ENCODE measurements around the gene NYNRIN. TPM values are rescaled to one million over a fixed set of nuclear protein-coding genes. Genes with fewer than 3 reads are reported as not detected.

The NYNRIN gene
- total and polyA plus RNA-seq, 2 of the 4 experiments (the other 2 are of a cell fraction): 2.2 to 5.4 TPM

DNA sequence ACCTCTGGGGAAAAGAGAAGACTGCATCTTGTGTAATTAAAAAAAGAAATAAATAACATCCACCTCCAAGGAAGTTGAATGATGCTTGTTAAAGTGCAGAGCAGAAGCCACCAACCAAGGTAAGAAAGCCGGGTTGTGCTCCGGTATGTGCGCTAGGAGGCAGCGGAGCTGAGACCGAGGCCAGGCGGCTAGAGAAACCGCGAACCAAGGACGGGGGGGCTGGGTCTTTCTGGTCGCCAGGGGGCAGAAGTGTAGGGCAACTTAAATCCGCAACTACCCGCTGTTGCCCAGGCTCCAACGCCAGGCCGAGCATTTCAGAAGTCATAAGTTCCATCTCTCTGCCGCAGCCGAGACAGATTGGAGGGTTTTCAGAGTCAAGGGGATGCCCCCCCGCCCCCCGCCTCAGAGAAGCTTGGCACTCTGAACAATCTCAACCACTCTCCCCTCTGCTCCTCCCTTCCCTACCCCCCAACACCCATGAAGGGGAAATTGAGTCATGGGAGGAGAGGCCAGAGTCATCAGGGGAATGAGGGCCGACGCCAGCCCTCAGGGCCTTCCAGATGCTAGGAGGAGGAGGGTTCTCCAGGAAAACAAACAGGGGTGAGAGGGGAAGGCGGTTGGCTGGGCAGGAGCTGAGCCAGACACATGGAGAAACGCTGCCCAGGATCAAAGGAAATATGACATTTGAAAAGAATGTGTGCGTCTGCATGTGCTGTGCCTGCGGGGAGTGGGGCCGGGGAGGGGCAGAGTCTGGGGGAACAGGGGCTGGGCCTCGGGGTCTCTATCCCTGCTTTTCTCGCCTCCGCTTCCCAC lies 33.0 kb upstream of the NYNRIN start:
- ATAC-seq (ENCODE audit: low read depth): peak; percentile 24
- Histone ChIP-seq H4K8ac (ENCODE audit: low read depth in 2 of 2, low read length in 2 of 2) (peak overlapping the region; percentile 92 to 98; a peak in 3 of 4 replicates), H3K27ac (ENCODE audit: insufficient read depth, low read length) (peak overlapping the region; percentile 98), H3K23ac (ENCODE audit: low read depth, low read length) (peak overlapping the region; percentile 39), H2BK15ac (ENCODE audit: low read depth, low read length) (peak overlapping the region; percentile 55; the same call in 1 of the 3 replicates), H4K91ac (ENCODE audit: insufficient read depth, low read depth, low read length) (peak overlapping the region; percentile 91), H2AFZ (replicated peaks; ENCODE audit: low read length, poor library complexity) (peak overlapping the region; percentile 89), H3K9ac (ENCODE audit: low read depth, low read length) (peak overlapping the region; percentile 89), H3K4me2 (ENCODE audit: low read depth, low read length) (peak overlapping the region; percentile 80), H2AK9ac (replicated peaks; ENCODE audit: low read depth, low read length, poor library complexity) (peak overlapping the region; percentile 86), H3K56ac (ENCODE audit: extremely low read depth, insufficient read depth, low read length) (peak overlapping the region; percentile 90), H3K18ac (ENCODE audit: low read depth, low read length) (peak overlapping the region; percentile 95), H3K9me3 (ENCODE audit: control insufficient read depth, insufficient read depth, low read length) (no peaks in the 10 kb centered on the region), H4K20me1 (ENCODE audit: insufficient read depth, low read length) (peaks cover 4% of the 10 kb centered on the region), H4K5ac (ENCODE audit: low read depth, low read length) (peak overlapping the region; percentile 73), H2BK20ac (ENCODE audit: low read depth, low read length) (0 out of 2 replicates have a peak overlapping the region, but pooled peaks have one; percentile 14), H3K79me1 (ENCODE audit: low read depth in 1 of 2, low read length in 2 of 2) (peaks cover 3 to 23% of the 10 kb centered on the region in 2 experiments; a peak in 3 of 4 replicates), H3K4me3 (ENCODE audit: insufficient read depth, low read depth, low read length) (peak overlapping the region; percentile 26), H3K14ac (replicated peaks; ENCODE audit: low read depth, low read length) (peak overlapping the region; percentile 62; the same call in 1 of the 2 replicates), H2BK120ac (ENCODE audit: low read depth, low read length) (peak overlapping the region; percentile 83), H3K9me1 (ENCODE audit: insufficient read depth, low read length) (peaks cover 8% of the 10 kb centered on the region; the same call in 1 of the 2 replicates), H3K36me3 (ENCODE audit: control insufficient read depth, insufficient read depth, low read length) (peaks cover 6% of the 10 kb centered on the region; the same call in 1 of the 2 replicates), H3K4me1 (ENCODE audit: control insufficient read depth, insufficient read depth, low read length) (peaks cover 11% of the 10 kb centered on the region), H3K4ac (ENCODE audit: low read depth, low read length) (peak overlapping the region; percentile 97), H3K27me3 (ENCODE audit: control insufficient read depth, insufficient read depth, low read length) (no peaks in the 10 kb centered on the region), H2AK5ac (ENCODE audit: low read depth, low read length) (peak overlapping the region; percentile 93), H2BK5ac (ENCODE audit: low read depth, low read length, poor library complexity, severe bottlenecking) (peak overlapping the region; percentile 95)
- ChIA-PET POLR2A (ENCODE audit: unreplicated experiment) (interaction anchor here (0.6 to 1.6 kb wide), 5 partner anchors 54 to 76 kb away, joined by 3 to 7 read pairs (median 6); partner anchors contain the start of gene KHNYN), CTCF (interaction anchor here (0.6 to 2.3 kb wide), 16 partner anchors 17 to 1401 kb away, joined by 3 to 30 read pairs (median 4); partner anchors contain the start of gene SDR39U1)
- BruUV-seq (replicated peaks): no TSS peak
- intact Hi-C loops (cut with micrococcal nuclease): loop anchor here (1.0 to 2.0 kb wide), 6 partner anchors 12 to 70 kb away; partner anchors contain the start of gene NYNRIN
- dilution Hi-C loops (cut with HindIII; ENCODE audit: low sequenced_read_pairs, unreplicated experiment): no loop called here
- DNase-seq: peak; percentile 88
- WGBS, 2 experiments (ENCODE audit: extremely low coverage in 2 of 2, insufficient read length in 1 of 2): 7% methylated on average over 4 of the region's 28 CpGs; no CpG with 5 or more reads in 1 of the 2 experiments
- in situ Hi-C loops (cut with MboI; ENCODE audit: low sequenced_read_pairs): loop anchor here (10.0 kb wide), 1 partner anchor 69 kb away; no protein-coding TSS in a partner anchor
- TF ChIP-seq FOS (IDR thresholded peaks at IDR 0.05; ENCODE audit: low read depth, low read length): peak; percentile 3; the same call in 1 of the 2 replicates
- peak; percentile 46 for TF ChIP-seq BHLHE40 (IDR thresholded peaks at IDR 0.05; ENCODE audit: low read depth, low read length)
- no peak for TF ChIP-seq RFX5 (IDR thresholded peaks at IDR 0.05; ENCODE audit: low read depth, low read length)
- TF ChIP-seq, protein P1, sequence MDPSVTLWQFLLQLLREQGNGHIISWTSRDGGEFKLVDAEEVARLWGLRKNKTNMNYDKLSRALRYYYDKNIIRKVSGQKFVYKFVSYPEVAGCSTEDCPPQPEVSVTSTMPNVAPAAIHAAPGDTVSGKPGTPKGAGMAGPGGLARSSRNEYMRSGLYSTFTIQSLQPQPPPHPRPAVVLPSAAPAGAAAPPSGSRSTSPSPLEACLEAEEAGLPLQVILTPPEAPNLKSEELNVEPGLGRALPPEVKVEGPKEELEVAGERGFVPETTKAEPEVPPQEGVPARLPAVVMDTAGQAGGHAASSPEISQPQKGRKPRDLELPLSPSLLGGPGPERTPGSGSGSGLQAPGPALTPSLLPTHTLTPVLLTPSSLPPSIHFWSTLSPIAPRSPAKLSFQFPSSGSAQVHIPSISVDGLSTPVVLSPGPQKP (IDR thresholded peaks at IDR 0.05; ENCODE audit: borderline replicate concordance, low read depth, low read length): no peak
- peak; percentile 84 for TF ChIP-seq RAD21 (IDR thresholded peaks at IDR 0.05; ENCODE audit: low read length)
- TF ChIP-seq MXI1 (IDR thresholded peaks at IDR 0.05; ENCODE audit: borderline replicate concordance, low read depth, low read length): peak; percentile 67; the same call in 1 of the 2 replicates
- no peak for TF ChIP-seq POLR2A (IDR thresholded peaks at IDR 0.05; ENCODE audit: low read depth, low read length)
- TF ChIP-seq MAZ (IDR thresholded peaks at IDR 0.05; ENCODE audit: borderline replicate concordance, low read depth, low read length): peak; percentile 32; the same call in 1 of the 2 replicates
- TF ChIP-seq SMC3 (IDR thresholded peaks at IDR 0.05; ENCODE audit: low read depth, low read length): peak; percentile 90
- TF ChIP-seq, protein P2, sequence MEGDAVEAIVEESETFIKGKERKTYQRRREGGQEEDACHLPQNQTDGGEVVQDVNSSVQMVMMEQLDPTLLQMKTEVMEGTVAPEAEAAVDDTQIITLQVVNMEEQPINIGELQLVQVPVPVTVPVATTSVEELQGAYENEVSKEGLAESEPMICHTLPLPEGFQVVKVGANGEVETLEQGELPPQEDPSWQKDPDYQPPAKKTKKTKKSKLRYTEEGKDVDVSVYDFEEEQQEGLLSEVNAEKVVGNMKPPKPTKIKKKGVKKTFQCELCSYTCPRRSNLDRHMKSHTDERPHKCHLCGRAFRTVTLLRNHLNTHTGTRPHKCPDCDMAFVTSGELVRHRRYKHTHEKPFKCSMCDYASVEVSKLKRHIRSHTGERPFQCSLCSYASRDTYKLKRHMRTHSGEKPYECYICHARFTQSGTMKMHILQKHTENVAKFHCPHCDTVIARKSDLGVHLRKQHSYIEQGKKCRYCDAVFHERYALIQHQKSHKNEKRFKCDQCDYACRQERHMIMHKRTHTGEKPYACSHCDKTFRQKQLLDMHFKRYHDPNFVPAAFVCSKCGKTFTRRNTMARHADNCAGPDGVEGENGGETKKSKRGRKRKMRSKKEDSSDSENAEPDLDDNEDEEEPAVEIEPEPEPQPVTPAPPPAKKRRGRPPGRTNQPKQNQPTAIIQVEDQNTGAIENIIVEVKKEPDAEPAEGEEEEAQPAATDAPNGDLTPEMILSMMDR (conservative IDR thresholded peaks at IDR 0.05; ENCODE audit: low read depth, low read length): peak; percentile 95

Data from IMR-90 (cell line).